Parathyroid adenoma (tissue), 2 donors: ENCODE measurements around the gene UBE2D3.
"Not testable (repeated sequence)": the region's sequence is repeated elsewhere in the genome, so short reads cannot be mapped to it uniquely, and the experiment has no call there.

Experiments
- H2AFZ ChIP-seq: fragments of 300-600 bp; sonication (generic); one replicate; pipeline ENCODE4 v1.7.0; 2017; ENCODE audit warnings: antibody characterized with exemption, mild to moderate bottlenecking
- H3K27ac ChIP-seq: fragments of 300-600 bp; sonication (generic); one replicate; pipeline ENCODE4 v1.7.0; 2017
- H3K27me3 ChIP-seq: fragments of 300-600 bp; sonication (generic); one replicate; pipeline ENCODE4 v1.7.0; 2017; ENCODE audit warnings: low read length; ENCODE audit not compliant: control insufficient read depth, insufficient read depth
- H3K36me3 ChIP-seq: fragments of 300-600 bp; sonication (generic); one replicate; pipeline ENCODE4 v1.7.0; 2017; ENCODE audit warnings: low read length; ENCODE audit not compliant: control insufficient read depth, insufficient read depth
- H3K4me1 ChIP-seq: fragments of 300-600 bp; sonication (generic); one replicate; pipeline ENCODE4 v1.7.0; 2017; ENCODE audit warnings: control low read depth
- H3K4me2 ChIP-seq: fragments of 300-600 bp; sonication (generic); one replicate; pipeline ENCODE4 v1.7.0; 2017; ENCODE audit warnings: low read length
- H3K4me3 ChIP-seq: fragments of 300-600 bp; sonication (generic); one replicate; pipeline ENCODE4 v1.7.0; 2017; ENCODE audit warnings: low read depth, low read length
- H3K79me2 ChIP-seq: fragments of 300-600 bp; sonication (generic); one replicate; pipeline ENCODE4 v1.7.0; 2017; ENCODE audit warnings: control low read depth
- H3K9ac ChIP-seq: fragments of 300-600 bp; sonication (generic); one replicate; pipeline ENCODE4 v1.7.0; 2017; ENCODE audit warnings: mild to moderate bottlenecking
- H3K9me3 ChIP-seq: fragments of 300-600 bp; sonication (generic); one replicate; pipeline ENCODE4 v1.7.0; 2017; ENCODE audit warnings: low read length; ENCODE audit not compliant: control insufficient read depth
- TF ChIP-seq, protein P1 (sequence below): fragments of 300-600 bp; sonication (generic); IDR thresholded peaks from one replicate; pipeline ENCODE4 v1.7.0; 2017; ENCODE audit warnings: antibody characterized with exemption, mild to moderate bottlenecking
- donor health status: primary hyperparathyroidism.

UBE2D3 gene

GRCh38 chr4:102868153-102868780 is 40.9 kb upstream of the UBE2D3 start:
- Histone ChIP-seq H3K79me2 (peaks cover 3% of the 10 kb centered on the region), H3K4me1 (no peaks in the 10 kb centered on the region), H3K27me3 (no peaks in the 10 kb centered on the region), H3K27ac (peak overlapping the region; percentile 91), H3K4me3 (peak overlapping the region; percentile 94), H2AFZ (peak overlapping the region; percentile 93), H3K9ac (no peak overlapping the region), H3K36me3 (no peaks in the 10 kb centered on the region), H3K9me3 (no peaks in the 10 kb centered on the region), H3K4me2 (peak overlapping the region; percentile 72)
- TF ChIP-seq, protein P1, sequence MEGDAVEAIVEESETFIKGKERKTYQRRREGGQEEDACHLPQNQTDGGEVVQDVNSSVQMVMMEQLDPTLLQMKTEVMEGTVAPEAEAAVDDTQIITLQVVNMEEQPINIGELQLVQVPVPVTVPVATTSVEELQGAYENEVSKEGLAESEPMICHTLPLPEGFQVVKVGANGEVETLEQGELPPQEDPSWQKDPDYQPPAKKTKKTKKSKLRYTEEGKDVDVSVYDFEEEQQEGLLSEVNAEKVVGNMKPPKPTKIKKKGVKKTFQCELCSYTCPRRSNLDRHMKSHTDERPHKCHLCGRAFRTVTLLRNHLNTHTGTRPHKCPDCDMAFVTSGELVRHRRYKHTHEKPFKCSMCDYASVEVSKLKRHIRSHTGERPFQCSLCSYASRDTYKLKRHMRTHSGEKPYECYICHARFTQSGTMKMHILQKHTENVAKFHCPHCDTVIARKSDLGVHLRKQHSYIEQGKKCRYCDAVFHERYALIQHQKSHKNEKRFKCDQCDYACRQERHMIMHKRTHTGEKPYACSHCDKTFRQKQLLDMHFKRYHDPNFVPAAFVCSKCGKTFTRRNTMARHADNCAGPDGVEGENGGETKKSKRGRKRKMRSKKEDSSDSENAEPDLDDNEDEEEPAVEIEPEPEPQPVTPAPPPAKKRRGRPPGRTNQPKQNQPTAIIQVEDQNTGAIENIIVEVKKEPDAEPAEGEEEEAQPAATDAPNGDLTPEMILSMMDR: no peak

DNA sequence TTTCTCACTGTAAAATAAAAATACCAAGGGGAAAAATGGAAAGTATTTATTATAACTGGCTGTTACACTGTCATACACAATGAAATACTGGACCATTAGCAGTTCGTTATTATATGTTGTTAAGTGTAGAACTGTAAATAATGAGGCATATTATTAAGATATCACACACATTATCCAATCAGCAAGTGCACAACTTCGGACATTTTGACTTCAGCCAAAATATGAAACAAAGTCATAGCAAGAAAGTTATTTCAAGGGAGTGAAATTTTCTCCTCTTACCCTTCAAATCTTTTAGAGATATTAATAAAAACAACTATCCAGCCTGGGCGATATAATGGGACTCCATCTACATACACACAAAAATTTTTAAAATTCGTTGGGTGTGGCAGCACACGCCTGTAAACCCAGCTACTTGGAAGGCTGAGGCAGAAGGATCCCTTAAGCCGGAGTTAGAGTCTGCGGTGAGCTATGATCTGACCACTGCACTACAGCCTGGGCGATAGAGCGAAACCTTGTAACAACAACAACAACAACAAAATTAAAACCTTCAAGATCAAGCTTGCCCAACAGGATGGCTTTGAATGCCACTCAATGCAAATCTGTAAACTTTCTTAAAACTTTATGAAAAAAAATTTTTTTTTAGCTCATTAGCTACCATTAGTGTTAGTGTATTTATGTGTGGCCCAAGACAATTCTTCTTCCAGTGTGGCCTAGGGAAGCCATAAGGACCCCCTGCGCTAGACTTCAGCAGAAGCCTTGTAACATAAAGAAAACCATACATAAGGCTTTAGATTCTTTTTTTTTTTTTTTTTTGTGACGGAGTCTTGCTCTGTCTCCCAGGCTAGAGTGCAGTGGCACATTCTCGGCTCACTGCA is 40.2 kb upstream of the UBE2D3 start:
- H3K4me2 ChIP-seq: no peak overlapping the region
- peak overlapping the region; percentile 93 for H2AFZ ChIP-seq
- no peak overlapping the region for H3K9ac ChIP-seq
- no peaks in the 10 kb centered on the region for H3K36me3 ChIP-seq
- TF ChIP-seq, protein P1: no peak
- no peak overlapping the region for H3K4me3 ChIP-seq
- peak overlapping the region; percentile 91 for H3K27ac ChIP-seq
- no peaks in the 10 kb centered on the region for H3K9me3 ChIP-seq
- H3K79me2 ChIP-seq: peaks cover 5% of the 10 kb centered on the region
- H3K4me1 ChIP-seq: no peaks in the 10 kb centered on the region
- H3K27me3 ChIP-seq: no peaks in the 10 kb centered on the region

DNA sequence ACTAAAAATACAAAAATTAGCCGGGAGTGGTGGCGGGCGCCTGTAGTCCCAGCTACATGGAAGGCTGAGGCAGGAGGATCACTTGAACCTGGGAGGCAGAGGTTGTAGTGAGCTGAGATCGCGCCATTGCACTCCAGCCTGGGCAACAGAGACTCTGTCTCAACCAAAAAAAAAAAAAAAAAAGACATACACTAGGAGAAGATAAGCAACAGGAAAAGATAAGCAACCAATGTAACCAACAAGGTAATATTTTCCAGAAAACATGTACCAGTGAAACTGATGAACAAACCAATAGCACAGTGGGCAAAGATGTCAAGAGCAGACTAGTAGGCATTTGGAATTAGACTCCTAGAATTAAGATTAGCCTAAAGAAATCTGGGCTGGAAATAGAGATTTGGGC is 38.0 kb upstream of the UBE2D3 start:
- not testable (repeated sequence) for H3K4me1 ChIP-seq, H2AFZ ChIP-seq, H3K27ac ChIP-seq, H3K79me2 ChIP-seq, H3K36me3 ChIP-seq, H3K9me3 ChIP-seq, H3K27me3 ChIP-seq, H3K9ac ChIP-seq, H3K4me2 ChIP-seq, H3K4me3 ChIP-seq

DNA sequence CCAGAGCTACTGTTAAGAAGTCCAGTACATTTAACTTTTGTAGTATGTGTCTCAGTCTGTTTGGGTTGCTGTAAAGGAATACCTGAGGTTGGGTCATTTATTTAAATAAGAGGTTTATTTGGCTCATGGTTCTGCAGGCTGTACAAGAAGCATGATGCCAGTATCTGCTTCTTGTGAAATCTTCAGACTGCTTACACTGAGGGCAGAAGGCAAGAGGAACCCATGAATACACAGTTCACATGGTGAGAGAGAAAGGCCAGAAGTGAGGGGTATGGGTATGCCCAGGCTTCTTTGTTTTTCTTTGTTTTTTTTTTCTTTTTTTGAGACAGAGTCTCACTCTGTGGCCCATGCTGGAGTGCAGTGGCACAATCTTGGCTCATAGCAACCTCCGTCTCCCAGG is 35.4 kb upstream of the UBE2D3 start:
- H3K4me1 ChIP-seq: no peaks in the 10 kb centered on the region
- no peaks in the 10 kb centered on the region for H3K36me3 ChIP-seq
- H3K9ac ChIP-seq: no peak overlapping the region
- H3K4me3 ChIP-seq: no peak overlapping the region
- H3K27ac ChIP-seq: no peak overlapping the region
- H3K9me3 ChIP-seq: no peaks in the 10 kb centered on the region
- no peaks in the 10 kb centered on the region for H3K27me3 ChIP-seq
- no peak overlapping the region for H3K4me2 ChIP-seq
- H2AFZ ChIP-seq: no peak overlapping the region
- H3K79me2 ChIP-seq: peaks cover 5% of the 10 kb centered on the region
- TF ChIP-seq, protein P1: no peak

- Histone ChIP-seq H3K9ac (no peak overlapping the region), H3K36me3 (no peaks in the 10 kb centered on the region), H3K4me1 (no peaks in the 10 kb centered on the region), H3K27ac (no peak overlapping the region), H3K9me3 (no peaks in the 10 kb centered on the region), H3K4me2 (no peak overlapping the region), H3K4me3 (no peak overlapping the region), H3K79me2 (peaks cover 5% of the 10 kb centered on the region), H2AFZ (no peak overlapping the region), H3K27me3 (no peaks in the 10 kb centered on the region)
- TF ChIP-seq, protein P1: no peak
Observed at GRCh38 chr4:102862016-102862415, 34.7 kb upstream of the UBE2D3 start.
